ENCODE measurements around the gene FBXO33.

The FBXO33 gene

DNA sequence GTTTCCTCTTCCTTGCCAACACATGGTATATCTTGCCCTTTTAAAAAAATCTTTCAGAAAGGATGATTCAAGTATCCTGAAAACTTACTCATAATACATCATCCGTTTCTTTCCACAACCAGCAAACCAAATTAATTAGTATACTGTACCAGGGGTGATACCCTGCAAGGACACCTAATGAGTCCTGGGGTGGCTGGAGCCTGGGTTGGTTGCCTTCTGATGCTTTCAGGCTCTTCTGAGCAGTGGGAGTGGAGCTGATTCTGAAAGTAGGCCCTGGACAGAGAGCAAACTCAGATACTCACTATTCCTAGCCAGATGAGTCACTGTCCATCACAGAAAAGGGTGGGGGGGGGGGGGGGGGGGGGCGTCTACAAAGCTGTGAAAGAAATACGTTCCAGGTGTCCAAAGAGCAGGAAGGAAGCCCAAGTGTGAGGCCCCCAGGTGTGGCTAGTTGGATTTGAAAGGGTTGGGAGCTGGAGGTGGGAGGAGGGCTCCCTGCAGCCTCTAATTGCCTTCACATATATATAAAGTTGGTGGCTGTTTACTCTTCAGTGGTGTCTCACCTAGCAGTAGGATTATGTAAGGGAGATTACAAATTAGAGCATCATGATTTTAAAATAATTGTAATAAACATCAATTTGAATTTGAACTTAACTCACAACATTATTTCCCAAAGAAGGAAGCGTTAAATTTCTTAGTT lies 36.5 kb downstream of the FBXO33 start:
- Histone ChIP-seq H3K4me3 (ENCODE audit: control insufficient read depth in 1 of 7, extremely low read depth in 1 of 7, insufficient read depth in 4 of 7, low read depth in 2 of 7, low read length in 6 of 7) (no peak overlapping the region), H3K27ac (ENCODE audit: insufficient read depth in 1 of 2, low read depth in 1 of 2, low read length in 2 of 2, poor library complexity in 1 of 2, severe bottlenecking in 2 of 2) (no peak overlapping the region), H3K36me3 (ENCODE audit: control insufficient read depth in 4 of 4, insufficient read depth in 4 of 4, low read length in 3 of 4) (peaks cover 6 to 40% (median 20%) of the 10 kb centered on the region in 4 experiments), H3K9me3 (ENCODE audit: control extremely low read depth in 1 of 5, control insufficient read depth in 4 of 5, insufficient read depth in 2 of 5, low read depth in 1 of 5, low read length in 4 of 5) (no peaks in the 10 kb centered on the region), H3K27me3 (replicated peaks in 2 of 5; ENCODE audit: control insufficient read depth in 4 of 5, insufficient read depth in 5 of 5, low read length in 4 of 5) (no peaks in the 10 kb centered on the region), H3K4me1 (ENCODE audit: control extremely low read depth in 1 of 4, control insufficient read depth in 4 of 4, insufficient read depth in 4 of 4, low read length in 3 of 4) (no peaks in the 10 kb centered on the region)
- POLR2A ChIA-PET: no interaction called here
- DNase-seq: no peak
- WGBS (ENCODE audit: insufficient coverage): no CpG with 5 or more reads among the region's 4 CpGs
- CTCF ChIA-PET: no interaction called here

DNA sequence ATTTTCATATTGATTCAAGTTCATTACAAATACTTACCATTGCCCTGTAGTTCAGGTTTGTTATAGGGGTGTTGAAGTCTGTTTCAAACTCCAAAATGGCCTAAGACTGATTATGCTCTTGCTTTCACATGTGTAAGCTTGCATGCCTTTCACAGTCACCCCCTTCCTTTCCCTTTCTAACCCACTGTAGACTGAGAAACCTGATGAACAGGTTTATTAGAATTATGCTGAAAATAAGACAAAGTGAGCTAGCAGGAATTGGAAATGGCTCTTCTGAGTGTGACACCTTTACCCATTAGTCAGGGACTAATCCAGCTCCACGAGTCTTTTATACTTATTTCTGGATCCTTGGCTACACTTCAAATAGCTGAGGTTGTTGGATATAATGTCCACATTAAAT lies 38.9 kb downstream of the FBXO33 start:
- no CpG with 5 or more reads among the region's 1 CpG for WGBS (ENCODE audit: insufficient coverage)
- Histone ChIP-seq H3K4me3 (ENCODE audit: control insufficient read depth in 1 of 7, extremely low read depth in 1 of 7, insufficient read depth in 4 of 7, low read depth in 2 of 7, low read length in 6 of 7) (no peak overlapping the region), H3K27ac (ENCODE audit: insufficient read depth in 1 of 2, low read depth in 1 of 2, low read length in 2 of 2, poor library complexity in 1 of 2, severe bottlenecking in 2 of 2) (no peak overlapping the region), H3K4me1 (ENCODE audit: control extremely low read depth in 1 of 4, control insufficient read depth in 4 of 4, insufficient read depth in 4 of 4, low read length in 3 of 4) (no peaks in the 10 kb centered on the region), H3K27me3 (replicated peaks in 2 of 5; ENCODE audit: control insufficient read depth in 4 of 5, insufficient read depth in 5 of 5, low read length in 4 of 5) (no peaks in the 10 kb centered on the region), H3K36me3 (ENCODE audit: control insufficient read depth in 4 of 4, insufficient read depth in 4 of 4, low read length in 3 of 4) (peaks cover 2 to 25% (median 9%) of the 10 kb centered on the region in 4 experiments), H3K9me3 (ENCODE audit: control extremely low read depth in 1 of 5, control insufficient read depth in 4 of 5, insufficient read depth in 2 of 5, low read depth in 1 of 5, low read length in 4 of 5) (no peaks in the 10 kb centered on the region)
- CTCF ChIA-PET: interaction anchor here (1.3 to 1.5 kb wide), 2 partner anchors 10 kb away, joined by 5 to 6 read pairs; no protein-coding TSS in a partner anchor
- DNase-seq: no peak
- POLR2A ChIA-PET: interaction anchor here (1.5 kb wide), 1 partner anchor 39 kb away, joined by 3 read pairs; the partner anchor contains the start of gene FBXO33

DNA sequence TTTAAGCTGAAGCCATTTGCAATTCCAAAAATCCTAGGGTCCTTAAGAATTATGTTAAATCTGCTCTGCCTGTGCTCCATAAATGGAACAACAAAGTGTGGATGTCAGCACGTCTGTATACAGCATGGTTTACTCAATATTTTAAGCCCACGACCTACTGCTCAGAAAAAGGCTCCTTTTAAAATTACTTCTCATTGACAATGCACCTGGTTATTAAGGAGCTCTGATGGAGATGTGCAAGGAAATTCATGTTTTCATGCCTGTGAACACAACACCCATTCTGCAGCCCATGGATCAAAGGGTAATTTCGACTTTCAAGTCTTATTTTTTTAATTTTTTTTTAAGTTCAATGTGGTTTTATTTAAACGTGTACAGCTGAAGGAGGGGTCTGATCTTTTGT lies 48.1 kb downstream of the FBXO33 start:
- no peaks in the 10 kb centered on the region for H3K4me1 ChIP-seq (ENCODE audit: control extremely low read depth in 1 of 4, control insufficient read depth in 4 of 4, insufficient read depth in 4 of 4, low read length in 3 of 4)
- DNase-seq: no peak
- peaks cover 0 to 3% (median 1%) of the 10 kb centered on the region in 4 experiments for H3K36me3 ChIP-seq (ENCODE audit: control insufficient read depth in 4 of 4, insufficient read depth in 4 of 4, low read length in 3 of 4)
- no peak overlapping the region for H3K4me3 ChIP-seq (ENCODE audit: control insufficient read depth in 1 of 7, extremely low read depth in 1 of 7, insufficient read depth in 4 of 7, low read depth in 2 of 7, low read length in 6 of 7)
- no peaks in the 10 kb centered on the region for H3K27me3 ChIP-seq (replicated peaks in 2 of 5; ENCODE audit: control insufficient read depth in 4 of 5, insufficient read depth in 5 of 5, low read length in 4 of 5)
- no peaks in the 10 kb centered on the region for H3K9me3 ChIP-seq (ENCODE audit: control extremely low read depth in 1 of 5, control insufficient read depth in 4 of 5, insufficient read depth in 2 of 5, low read depth in 1 of 5, low read length in 4 of 5)
- CTCF ChIA-PET: interaction anchor here (0.8 to 2.1 kb wide), 4 partner anchors 9 to 15 kb away, joined by 3 to 9 read pairs (median 4); no protein-coding TSS in a partner anchor
- 100% methylated on average over 2 of the region's 4 CpGs for WGBS (ENCODE audit: insufficient coverage)
- POLR2A ChIA-PET: no interaction called here
- no peak overlapping the region for H3K27ac ChIP-seq (ENCODE audit: insufficient read depth in 1 of 2, low read depth in 1 of 2, low read length in 2 of 2, poor library complexity in 1 of 2, severe bottlenecking in 2 of 2)

DNA sequence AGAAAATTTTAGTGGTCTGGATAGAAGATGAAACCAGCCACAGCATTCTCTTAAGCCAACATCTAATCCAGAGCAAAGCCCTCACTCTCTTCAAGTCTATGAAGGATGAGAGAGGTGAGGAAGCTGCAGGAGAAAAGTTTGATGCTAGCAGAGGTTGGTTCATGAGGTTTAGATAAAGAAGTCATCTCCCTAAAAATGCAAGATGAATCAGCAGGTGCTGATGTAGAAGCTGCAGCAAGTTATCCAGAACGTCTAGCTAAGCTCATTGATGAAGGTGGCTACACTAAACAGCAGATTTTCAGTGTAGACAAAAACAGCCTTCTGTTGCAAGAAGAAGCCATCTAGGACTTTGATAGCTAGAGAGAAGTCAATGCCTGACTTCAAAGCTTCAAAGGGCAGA lies 48.5 kb downstream of the FBXO33 start:
- peaks cover 0 to 3% (median 1%) of the 10 kb centered on the region in 4 experiments for H3K36me3 ChIP-seq (ENCODE audit: control insufficient read depth in 4 of 4, insufficient read depth in 4 of 4, low read length in 3 of 4)
- no peak overlapping the region for H3K27ac ChIP-seq (ENCODE audit: insufficient read depth in 1 of 2, low read depth in 1 of 2, low read length in 2 of 2, poor library complexity in 1 of 2, severe bottlenecking in 2 of 2)
- ChIA-PET CTCF (interaction anchor here (0.8 to 2.1 kb wide), 4 partner anchors 9 to 15 kb away, joined by 3 to 9 read pairs (median 4); no protein-coding TSS in a partner anchor), POLR2A (no interaction called here)
- no peaks in the 10 kb centered on the region for H3K27me3 ChIP-seq (replicated peaks in 2 of 5; ENCODE audit: control insufficient read depth in 4 of 5, insufficient read depth in 5 of 5, low read length in 4 of 5)
- H3K4me3 ChIP-seq (ENCODE audit: control insufficient read depth in 1 of 7, extremely low read depth in 1 of 7, insufficient read depth in 4 of 7, low read depth in 2 of 7, low read length in 6 of 7): no peak overlapping the region
- DNase-seq: no peak
- no peaks in the 10 kb centered on the region for H3K4me1 ChIP-seq (ENCODE audit: control extremely low read depth in 1 of 4, control insufficient read depth in 4 of 4, insufficient read depth in 4 of 4, low read length in 3 of 4)
- no peaks in the 10 kb centered on the region for H3K9me3 ChIP-seq (ENCODE audit: control extremely low read depth in 1 of 5, control insufficient read depth in 4 of 5, insufficient read depth in 2 of 5, low read depth in 1 of 5, low read length in 4 of 5)
- 100% methylated on average over 1 of the region's 1 CpG for WGBS (ENCODE audit: insufficient coverage)

DNA sequence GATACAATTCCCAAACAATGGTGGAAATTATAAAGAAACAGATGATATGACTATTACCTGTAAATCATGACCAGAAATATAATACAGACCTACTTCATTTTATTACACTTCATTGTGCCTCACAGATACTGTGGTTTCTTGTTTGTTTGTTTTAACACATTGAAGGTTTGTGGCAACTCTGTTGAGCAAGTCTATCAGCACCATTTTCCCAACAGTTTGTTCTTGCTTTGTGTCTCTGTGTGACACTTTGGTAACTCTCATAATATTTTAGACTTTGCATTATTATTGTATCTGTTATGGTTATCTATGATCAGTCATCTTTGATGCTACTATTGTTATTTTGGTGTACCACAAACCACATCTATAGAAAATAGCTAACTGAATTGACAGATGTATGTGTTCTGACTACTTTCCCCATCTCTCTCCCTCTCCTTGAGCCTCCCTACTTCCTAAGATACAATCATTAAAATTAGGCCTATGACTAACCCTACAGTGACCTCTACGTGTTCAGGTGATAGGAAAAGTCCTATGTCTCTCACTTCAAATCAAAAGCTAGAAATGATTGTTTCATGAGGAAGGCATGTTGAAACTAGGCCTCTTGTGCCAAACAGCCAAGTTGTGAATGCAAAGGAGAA lies 49.1 kb downstream of the FBXO33 start:
- ChIA-PET CTCF (interaction anchor here (1.2 to 2.1 kb wide), 3 partner anchors 8 to 14 kb away, joined by 3 to 9 read pairs (median 6); no protein-coding TSS in a partner anchor), POLR2A (interaction anchor here (0.6 kb wide), 1 partner anchor 104 kb away, joined by 3 read pairs; no protein-coding TSS in a partner anchor)
- H3K27ac ChIP-seq (ENCODE audit: insufficient read depth in 1 of 2, low read depth in 1 of 2, low read length in 2 of 2, poor library complexity in 1 of 2, severe bottlenecking in 2 of 2): no peak overlapping the region
- no peak overlapping the region for H3K4me3 ChIP-seq (ENCODE audit: control insufficient read depth in 1 of 7, extremely low read depth in 1 of 7, insufficient read depth in 4 of 7, low read depth in 2 of 7, low read length in 6 of 7)
- 100% methylated on average over 1 of the region's 1 CpG for WGBS (ENCODE audit: insufficient coverage)
- no peak for DNase-seq
- H3K4me1 ChIP-seq (ENCODE audit: control extremely low read depth in 1 of 4, control insufficient read depth in 4 of 4, insufficient read depth in 4 of 4, low read length in 3 of 4): no peaks in the 10 kb centered on the region
- no peaks in the 10 kb centered on the region for H3K9me3 ChIP-seq (ENCODE audit: control extremely low read depth in 1 of 5, control insufficient read depth in 4 of 5, insufficient read depth in 2 of 5, low read depth in 1 of 5, low read length in 4 of 5)
- peaks cover 0 to 3% (median 1%) of the 10 kb centered on the region in 4 experiments for H3K36me3 ChIP-seq (ENCODE audit: control insufficient read depth in 4 of 4, insufficient read depth in 4 of 4, low read length in 3 of 4)
- H3K27me3 ChIP-seq (replicated peaks in 2 of 5; ENCODE audit: control insufficient read depth in 4 of 5, insufficient read depth in 5 of 5, low read length in 4 of 5): no peaks in the 10 kb centered on the region

DNA sequence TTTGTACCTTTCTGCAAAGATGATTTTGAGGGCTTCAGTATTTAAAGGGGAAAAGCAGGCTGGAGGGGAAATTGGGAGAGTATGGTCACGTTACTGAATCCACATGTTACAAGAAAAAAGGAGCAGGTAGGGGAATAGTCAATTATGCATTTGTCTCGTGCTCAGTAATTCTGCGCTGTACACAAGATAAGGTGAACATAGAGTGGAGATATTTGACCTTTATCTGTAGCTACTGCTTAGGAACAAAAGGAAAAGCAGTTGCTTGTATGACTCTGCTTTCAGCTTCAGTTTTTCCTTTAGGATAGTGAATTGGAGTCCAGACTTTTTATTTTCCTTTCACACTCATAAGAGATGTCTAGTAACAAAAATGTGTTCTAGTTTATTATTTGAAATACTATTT lies 49.8 kb downstream of the FBXO33 start:
- no peaks in the 10 kb centered on the region for H3K27me3 ChIP-seq (replicated peaks in 2 of 5; ENCODE audit: control insufficient read depth in 4 of 5, insufficient read depth in 5 of 5, low read length in 4 of 5)
- H3K4me3 ChIP-seq (ENCODE audit: control insufficient read depth in 1 of 7, extremely low read depth in 1 of 7, insufficient read depth in 4 of 7, low read depth in 2 of 7, low read length in 6 of 7): no peak overlapping the region
- H3K27ac ChIP-seq (ENCODE audit: insufficient read depth in 1 of 2, low read depth in 1 of 2, low read length in 2 of 2, poor library complexity in 1 of 2, severe bottlenecking in 2 of 2): no peak overlapping the region
- H3K36me3 ChIP-seq (ENCODE audit: control insufficient read depth in 4 of 4, insufficient read depth in 4 of 4, low read length in 3 of 4): peaks cover 0 to 2% (median under 1%) of the 10 kb centered on the region in 4 experiments
- ChIA-PET POLR2A (no interaction called here), CTCF (interaction anchor here (1.2 kb wide), 1 partner anchor 16 kb away, joined by 6 read pairs; no protein-coding TSS in a partner anchor)
- DNase-seq: no peak
- H3K4me1 ChIP-seq (ENCODE audit: control extremely low read depth in 1 of 4, control insufficient read depth in 4 of 4, insufficient read depth in 4 of 4, low read length in 3 of 4): no peaks in the 10 kb centered on the region
- 96% methylated on average over 3 of the region's 3 CpGs for WGBS (ENCODE audit: insufficient coverage)
- no peaks in the 10 kb centered on the region for H3K9me3 ChIP-seq (ENCODE audit: control extremely low read depth in 1 of 5, control insufficient read depth in 4 of 5, insufficient read depth in 2 of 5, low read depth in 1 of 5, low read length in 4 of 5)

DNA sequence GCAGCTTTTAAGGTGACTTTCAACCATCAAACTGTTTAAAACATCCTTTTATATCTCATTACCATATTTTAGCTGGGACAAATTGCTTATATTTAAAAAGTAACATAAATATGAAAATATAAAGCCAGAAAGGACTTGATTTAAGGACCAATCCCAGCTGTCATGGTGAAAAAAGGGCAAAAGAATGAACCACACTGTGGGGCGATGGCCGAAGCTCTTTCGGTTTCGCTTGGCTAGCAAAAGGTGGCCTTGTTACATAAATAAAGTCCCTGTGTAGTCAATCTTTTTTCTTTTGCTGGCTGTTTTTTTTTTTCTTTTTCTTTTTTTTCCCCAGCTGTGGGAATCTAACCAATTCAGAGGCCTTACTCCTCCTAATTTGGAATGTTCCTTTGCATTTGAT lies 50.9 kb downstream of the FBXO33 start:
- Histone ChIP-seq H3K27me3 (replicated peaks in 2 of 5; ENCODE audit: control insufficient read depth in 4 of 5, insufficient read depth in 5 of 5, low read length in 4 of 5) (no peaks in the 10 kb centered on the region), H3K9me3 (ENCODE audit: control extremely low read depth in 1 of 5, control insufficient read depth in 4 of 5, insufficient read depth in 2 of 5, low read depth in 1 of 5, low read length in 4 of 5) (no peaks in the 10 kb centered on the region), H3K36me3 (ENCODE audit: control insufficient read depth in 4 of 4, insufficient read depth in 4 of 4, low read length in 3 of 4) (peaks cover 0 to 2% (median under 1%) of the 10 kb centered on the region in 4 experiments), H3K4me1 (ENCODE audit: control extremely low read depth in 1 of 4, control insufficient read depth in 4 of 4, insufficient read depth in 4 of 4, low read length in 3 of 4) (peaks cover 0 to 6% (median 6%) of the 10 kb centered on the region in 4 experiments), H3K4me3 (ENCODE audit: control insufficient read depth in 1 of 7, extremely low read depth in 1 of 7, insufficient read depth in 4 of 7, low read depth in 2 of 7, low read length in 6 of 7) (no peak overlapping the region), H3K27ac (ENCODE audit: insufficient read depth in 1 of 2, low read depth in 1 of 2, low read length in 2 of 2, poor library complexity in 1 of 2, severe bottlenecking in 2 of 2) (no peak overlapping the region)
- CTCF ChIA-PET: interaction anchor here (0.5 to 1.2 kb wide), 3 partner anchors 17 to 202 kb away, joined by 3 to 6 read pairs (median 3); no protein-coding TSS in a partner anchor
- POLR2A ChIA-PET: interaction anchor here (0.7 kb wide), 1 partner anchor 1312 kb away, joined by 3 read pairs; no protein-coding TSS in a partner anchor
- DNase-seq: no peak
- 100% methylated on average over 3 of the region's 4 CpGs for WGBS (ENCODE audit: insufficient coverage)
